OCI-LY7 (cell line): ENCODE data around the gene ZNF692. TPM values are rescaled to one million over a fixed set of nuclear protein-coding genes. Genes with fewer than 3 reads are reported as not detected.

Experiments used
- BruUV-seq: library from RNA; stranded (reverse); fragments of 400-500 nt; replicated peaks from 2 replicates; lab custom pipeline; 2021; lab: Mats Ljungman, UMichigan
- CTCF ChIA-PET: fragments of 300-600 bp; sonication (Branson Sonifier 250); formaldehyde crosslinking; loops from one replicate; lab custom pipeline; 2022; ENCODE audit warnings: antibody characterized with exemption; ENCODE audit not compliant: unreplicated experiment; lab: Charles Lee
- POLR2A ChIA-PET: fragments of 300-600 bp; sonication (Branson Sonifier 250); formaldehyde crosslinking; loops from one replicate; lab custom pipeline; 2022; ENCODE audit warnings: antibody characterized with exemption; lab: Charles Lee
- DNase-seq: peaks from one replicate; pipeline ENCODE4 v3.0.0-alpha.2; 2015; ENCODE audit warnings: low spot score
- H2AFZ ChIP-seq: fragments of 200-600 bp; sonication (generic), shearing (Covaris generic); 2 replicates; pipeline ENCODE4 v1.6.1; 2014; ENCODE audit warnings: mild to moderate bottlenecking, antibody characterized with exemption, low read length, moderate library complexity
- H3K27ac ChIP-seq: fragments of 200-600 bp; sonication (generic); 2 replicates; pipeline ENCODE4 v1.5.1; 2014; ENCODE audit warnings: mixed run types, low read depth, mild to moderate bottlenecking, moderate library complexity, low read length, inconsistent platforms; ENCODE audit not compliant: poor library complexity, severe bottlenecking
- H3K36me3 ChIP-seq: fragments of 200-600 bp; sonication (generic); 2 replicates; pipeline ENCODE4 v1.6.1; 2014; ENCODE audit warnings: mild to moderate bottlenecking, antibody characterized with exemption, low read length, moderate library complexity, mixed read lengths; ENCODE audit not compliant: insufficient read depth
- H3K4me1 ChIP-seq: fragments of 200-600 bp; sonication (generic); 2 replicates; pipeline ENCODE4 v1.5.1; 2014; ENCODE audit warnings: mild to moderate bottlenecking, low read length; ENCODE audit not compliant: insufficient read depth, poor library complexity, severe bottlenecking
- H3K4me2 ChIP-seq: fragments of 200-600 bp; sonication (generic); 2 replicates; pipeline ENCODE4 v1.6.1; 2014; ENCODE audit warnings: mild to moderate bottlenecking, low read length
- H3K4me3 ChIP-seq: fragments of 200-600 bp; sonication (generic); 2 replicates; pipeline ENCODE4 v1.5.1; 2014; ENCODE audit warnings: mild to moderate bottlenecking, low read depth, low read length; ENCODE audit not compliant: poor library complexity, severe bottlenecking
- H3K79me2 ChIP-seq: fragments of 200-600 bp; sonication (generic); 2 replicates; pipeline ENCODE4 v1.6.1; 2016; ENCODE audit warnings: low read depth, mild to moderate bottlenecking, low read length, moderate library complexity, mixed read lengths; ENCODE audit not compliant: insufficient read depth
- H3K9me2 ChIP-seq: fragments of 200-600 bp; sonication (generic); 2 replicates; pipeline ENCODE4 v1.6.1; 2016; ENCODE audit warnings: mild to moderate bottlenecking, low read length, mixed read lengths; ENCODE audit not compliant: insufficient read depth
- H3K9me3 ChIP-seq: fragments of 200-600 bp; sonication (generic); 2 replicates; pipeline ENCODE4 v1.6.1; 2014; ENCODE audit warnings: mild to moderate bottlenecking, mixed run types, low read length, mixed read lengths
- H4K20me1 ChIP-seq: fragments of 200-600 bp; sonication (generic); 2 replicates; pipeline ENCODE4 v1.6.1; 2014; ENCODE audit warnings: mild to moderate bottlenecking, antibody characterized with exemption, low read length, moderate library complexity, mixed read lengths; ENCODE audit not compliant: insufficient read depth
- CTCF ChIP-seq: fragments of 200-600 bp; sonication (generic); conservative IDR thresholded peaks from 2 replicates; pipeline ENCODE4 v1.5.1; 2014; ENCODE audit warnings: mild to moderate bottlenecking, antibody characterized with exemption, low read length, moderate library complexity, mixed read lengths
- EZH2phosphoT487 ChIP-seq: fragments of 200-600 bp; sonication (generic); IDR thresholded peaks from 2 replicates; pipeline ENCODE4 v1.6.1; 2018; ENCODE audit warnings: low read depth, borderline replicate concordance, mild to moderate bottlenecking, mixed run types, antibody characterized with exemption, low read length, moderate library complexity, mixed read lengths
- intact Hi-C: fragments of 100-400 bp; cut with micrococcal nuclease; formaldehyde crosslinking; loops from one replicate; pipeline ENCODE4 v1.10.0; 2022; ENCODE audit not compliant: unreplicated experiment
- total RNA-seq, 2 experiments: library from RNA; depleted of rRNA in 1 of 2; stranded (reverse); fragments of >200 nt in 1 of 2; shearing (Covaris generic) in 1 of 2; gene quantifications; 2 replicates each; pipeline ENCODE4 v1.2.3, GENCODE V29; 2014 to 2022

ZNF692 gene
- total RNA-seq, 2 experiments from 2014 or later: 65.0 to 67.4 TPM

GRCh38 chr1:248847181-248847955 is 11.5 kb downstream of the ZNF692 start:
- peaks cover 91% of the 10 kb centered on the region for H3K36me3 ChIP-seq
- no peak overlapping the region for H3K4me3 ChIP-seq
- H4K20me1 ChIP-seq: no peaks in the 10 kb centered on the region
- H3K9me2 ChIP-seq: no peaks in the 10 kb centered on the region
- ChIA-PET POLR2A (no interaction called here), CTCF (no interaction called here)
- H2AFZ ChIP-seq: no peak overlapping the region
- no peaks in the 10 kb centered on the region for H3K79me2 ChIP-seq
- DNase-seq: no peak
- H3K9me3 ChIP-seq: no peaks in the 10 kb centered on the region
- H3K27ac ChIP-seq: no peak overlapping the region
- H3K4me2 ChIP-seq: no peak overlapping the region
- peaks cover 2% of the 10 kb centered on the region for H3K4me1 ChIP-seq
- intact Hi-C loops: no loop called here
- BruUV-seq: no TSS peak
- TF ChIP-seq CTCF: no peak
- TF ChIP-seq EZH2phosphoT487: no peak

GRCh38 chr1:248844526-248844925 is 14.4 kb downstream of the ZNF692 start:
- Histone ChIP-seq H3K79me2 (peaks cover 10% of the 10 kb centered on the region), H3K27ac (no peak overlapping the region), H3K4me3 (no peak overlapping the region), H3K4me1 (peaks cover 4% of the 10 kb centered on the region), H3K4me2 (no peak overlapping the region), H3K36me3 (peaks cover 64% of the 10 kb centered on the region), H2AFZ (no peak overlapping the region), H3K9me3 (no peaks in the 10 kb centered on the region), H3K9me2 (no peaks in the 10 kb centered on the region), H4K20me1 (no peaks in the 10 kb centered on the region)
- no peak for DNase-seq
- TF ChIP-seq EZH2phosphoT487 (no peak), CTCF (no peak)
- no TSS peak for BruUV-seq
- ChIA-PET POLR2A (no interaction called here), CTCF (no interaction called here)
- intact Hi-C loops: no loop called here

- Histone ChIP-seq H3K27ac (no peak overlapping the region), H3K9me3 (no peaks in the 10 kb centered on the region), H4K20me1 (no peaks in the 10 kb centered on the region), H3K36me3 (peaks cover 56% of the 10 kb centered on the region), H2AFZ (no peak overlapping the region), H3K4me1 (peaks cover 8% of the 10 kb centered on the region), H3K4me3 (no peak overlapping the region), H3K79me2 (peaks cover 16% of the 10 kb centered on the region), H3K9me2 (no peaks in the 10 kb centered on the region), H3K4me2 (no peak overlapping the region)
- TF ChIP-seq EZH2phosphoT487 (no peak), CTCF (no peak)
- BruUV-seq: no TSS peak
- no peak for DNase-seq
- ChIA-PET CTCF (no interaction called here), POLR2A (no interaction called here)
- intact Hi-C loops: no loop called here
Observed at GRCh38 chr1:248843687-248844086, 15.2 kb downstream of the ZNF692 start.
